HL-60 (cell line): ENCODE data around the gene METRNL.

Experiments used
- GABPA ChIP-seq: IDR thresholded peaks from 2 replicates; pipeline ENCODE4 v1.6.1; 2012; ENCODE audit warnings: low read depth
- POLR2AphosphoS5 ChIP-seq: IDR thresholded peaks from 2 replicates; pipeline ENCODE4 v1.6.1; 2012; ENCODE audit warnings: low read depth
- SPI1 ChIP-seq: IDR thresholded peaks from 2 replicates; pipeline ENCODE4 v1.6.1; 2012; ENCODE audit warnings: low read depth, mild to moderate bottlenecking, borderline replicate concordance
- TF ChIP-seq, protein P1 (sequence below): IDR thresholded peaks from one replicate; pipeline ENCODE4 v1.5.1; 2011; ENCODE audit warnings: low read length, control low read depth, inconsistent platforms; ENCODE audit not compliant: insufficient read depth
- TF ChIP-seq, protein P2 (sequence below): IDR thresholded peaks from 2 replicates; pipeline ENCODE4 v1.6.1; 2012; ENCODE audit warnings: low read depth; ENCODE audit not compliant: insufficient replicate concordance

DNA sequence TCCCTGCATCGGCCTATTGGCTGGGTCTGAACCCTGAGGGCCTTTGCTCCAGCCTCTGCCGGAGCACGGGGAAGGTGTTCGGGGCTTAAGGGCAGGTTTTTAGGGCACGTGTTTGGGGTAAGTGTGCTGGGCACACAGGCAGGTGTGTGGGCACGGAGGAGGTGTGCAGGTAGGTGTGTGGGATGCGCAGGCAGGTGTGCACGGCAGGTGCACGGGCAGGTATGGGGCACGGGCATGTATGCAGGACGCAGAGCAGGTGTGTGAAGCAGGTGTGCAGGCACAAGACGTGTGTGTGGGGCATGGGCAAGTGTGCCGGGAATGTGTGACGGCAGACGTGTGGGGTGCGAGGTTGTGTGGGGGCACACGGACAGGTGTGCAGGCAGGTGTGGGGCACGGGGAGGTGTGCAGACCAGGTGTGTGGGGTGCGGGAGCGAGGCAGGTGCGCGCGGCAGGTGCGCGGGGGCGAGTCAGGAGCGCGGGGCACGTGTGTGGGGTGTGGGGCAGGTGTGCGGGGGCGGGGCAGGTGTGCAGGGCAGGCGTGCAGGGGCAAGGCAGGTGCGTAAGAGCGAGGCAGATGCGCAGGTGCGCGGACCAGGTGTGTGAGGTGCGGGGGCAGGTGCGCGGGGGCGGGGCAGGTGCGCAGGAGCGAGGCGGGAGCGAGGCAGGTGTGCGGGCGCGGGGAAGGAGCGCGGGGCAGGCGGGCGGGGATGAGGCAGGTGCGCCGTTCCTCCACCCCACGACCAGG is 28.6 kb upstream of the METRNL start:
- TF ChIP-seq, protein P1, sequence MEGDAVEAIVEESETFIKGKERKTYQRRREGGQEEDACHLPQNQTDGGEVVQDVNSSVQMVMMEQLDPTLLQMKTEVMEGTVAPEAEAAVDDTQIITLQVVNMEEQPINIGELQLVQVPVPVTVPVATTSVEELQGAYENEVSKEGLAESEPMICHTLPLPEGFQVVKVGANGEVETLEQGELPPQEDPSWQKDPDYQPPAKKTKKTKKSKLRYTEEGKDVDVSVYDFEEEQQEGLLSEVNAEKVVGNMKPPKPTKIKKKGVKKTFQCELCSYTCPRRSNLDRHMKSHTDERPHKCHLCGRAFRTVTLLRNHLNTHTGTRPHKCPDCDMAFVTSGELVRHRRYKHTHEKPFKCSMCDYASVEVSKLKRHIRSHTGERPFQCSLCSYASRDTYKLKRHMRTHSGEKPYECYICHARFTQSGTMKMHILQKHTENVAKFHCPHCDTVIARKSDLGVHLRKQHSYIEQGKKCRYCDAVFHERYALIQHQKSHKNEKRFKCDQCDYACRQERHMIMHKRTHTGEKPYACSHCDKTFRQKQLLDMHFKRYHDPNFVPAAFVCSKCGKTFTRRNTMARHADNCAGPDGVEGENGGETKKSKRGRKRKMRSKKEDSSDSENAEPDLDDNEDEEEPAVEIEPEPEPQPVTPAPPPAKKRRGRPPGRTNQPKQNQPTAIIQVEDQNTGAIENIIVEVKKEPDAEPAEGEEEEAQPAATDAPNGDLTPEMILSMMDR = no peak
- TF ChIP-seq, protein P2, sequence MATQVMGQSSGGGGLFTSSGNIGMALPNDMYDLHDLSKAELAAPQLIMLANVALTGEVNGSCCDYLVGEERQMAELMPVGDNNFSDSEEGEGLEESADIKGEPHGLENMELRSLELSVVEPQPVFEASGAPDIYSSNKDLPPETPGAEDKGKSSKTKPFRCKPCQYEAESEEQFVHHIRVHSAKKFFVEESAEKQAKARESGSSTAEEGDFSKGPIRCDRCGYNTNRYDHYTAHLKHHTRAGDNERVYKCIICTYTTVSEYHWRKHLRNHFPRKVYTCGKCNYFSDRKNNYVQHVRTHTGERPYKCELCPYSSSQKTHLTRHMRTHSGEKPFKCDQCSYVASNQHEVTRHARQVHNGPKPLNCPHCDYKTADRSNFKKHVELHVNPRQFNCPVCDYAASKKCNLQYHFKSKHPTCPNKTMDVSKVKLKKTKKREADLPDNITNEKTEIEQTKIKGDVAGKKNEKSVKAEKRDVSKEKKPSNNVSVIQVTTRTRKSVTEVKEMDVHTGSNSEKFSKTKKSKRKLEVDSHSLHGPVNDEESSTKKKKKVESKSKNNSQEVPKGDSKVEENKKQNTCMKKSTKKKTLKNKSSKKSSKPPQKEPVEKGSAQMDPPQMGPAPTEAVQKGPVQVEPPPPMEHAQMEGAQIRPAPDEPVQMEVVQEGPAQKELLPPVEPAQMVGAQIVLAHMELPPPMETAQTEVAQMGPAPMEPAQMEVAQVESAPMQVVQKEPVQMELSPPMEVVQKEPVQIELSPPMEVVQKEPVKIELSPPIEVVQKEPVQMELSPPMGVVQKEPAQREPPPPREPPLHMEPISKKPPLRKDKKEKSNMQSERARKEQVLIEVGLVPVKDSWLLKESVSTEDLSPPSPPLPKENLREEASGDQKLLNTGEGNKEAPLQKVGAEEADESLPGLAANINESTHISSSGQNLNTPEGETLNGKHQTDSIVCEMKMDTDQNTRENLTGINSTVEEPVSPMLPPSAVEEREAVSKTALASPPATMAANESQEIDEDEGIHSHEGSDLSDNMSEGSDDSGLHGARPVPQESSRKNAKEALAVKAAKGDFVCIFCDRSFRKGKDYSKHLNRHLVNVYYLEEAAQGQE = no peak
- no peak for TF ChIP-seq POLR2AphosphoS5
- no peak for TF ChIP-seq SPI1
- no peak for TF ChIP-seq GABPA
